ENCODE measurements around the gene HASPIN.
"Not testable (repeated sequence)": the region's sequence is repeated elsewhere in the genome, so short reads cannot be mapped to it uniquely, and the experiment has no call there.

HASPIN gene

DNA sequence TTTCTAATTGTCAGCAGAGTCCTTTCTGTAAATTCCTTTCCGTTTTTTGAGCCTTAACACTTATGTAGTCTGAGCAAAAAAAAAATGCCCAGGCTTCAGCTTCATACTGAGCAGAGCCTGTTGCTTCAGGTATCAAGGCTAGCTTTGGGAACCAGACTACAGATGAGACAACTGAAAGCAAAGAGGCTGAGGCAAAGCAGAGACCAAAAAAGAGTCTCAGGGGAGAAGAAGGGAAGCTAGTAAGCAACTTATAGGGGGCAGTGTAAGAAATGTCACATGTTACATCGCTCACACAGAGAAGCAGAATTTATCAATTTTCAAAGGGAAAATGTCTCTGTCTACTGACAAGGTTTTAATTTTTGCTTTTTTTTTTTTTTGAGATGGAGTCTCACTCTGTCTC is 3.3 kb downstream of the HASPIN start:
- TF ChIP-seq, protein P1, sequence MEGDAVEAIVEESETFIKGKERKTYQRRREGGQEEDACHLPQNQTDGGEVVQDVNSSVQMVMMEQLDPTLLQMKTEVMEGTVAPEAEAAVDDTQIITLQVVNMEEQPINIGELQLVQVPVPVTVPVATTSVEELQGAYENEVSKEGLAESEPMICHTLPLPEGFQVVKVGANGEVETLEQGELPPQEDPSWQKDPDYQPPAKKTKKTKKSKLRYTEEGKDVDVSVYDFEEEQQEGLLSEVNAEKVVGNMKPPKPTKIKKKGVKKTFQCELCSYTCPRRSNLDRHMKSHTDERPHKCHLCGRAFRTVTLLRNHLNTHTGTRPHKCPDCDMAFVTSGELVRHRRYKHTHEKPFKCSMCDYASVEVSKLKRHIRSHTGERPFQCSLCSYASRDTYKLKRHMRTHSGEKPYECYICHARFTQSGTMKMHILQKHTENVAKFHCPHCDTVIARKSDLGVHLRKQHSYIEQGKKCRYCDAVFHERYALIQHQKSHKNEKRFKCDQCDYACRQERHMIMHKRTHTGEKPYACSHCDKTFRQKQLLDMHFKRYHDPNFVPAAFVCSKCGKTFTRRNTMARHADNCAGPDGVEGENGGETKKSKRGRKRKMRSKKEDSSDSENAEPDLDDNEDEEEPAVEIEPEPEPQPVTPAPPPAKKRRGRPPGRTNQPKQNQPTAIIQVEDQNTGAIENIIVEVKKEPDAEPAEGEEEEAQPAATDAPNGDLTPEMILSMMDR (IDR thresholded peaks at IDR 0.05; ENCODE audit: insufficient read depth, missing control alignments) = no peak
- no peak for FAIRE-seq
- no peak for DNase-seq (ENCODE audit: insufficient read length, low spot score)

DNA sequence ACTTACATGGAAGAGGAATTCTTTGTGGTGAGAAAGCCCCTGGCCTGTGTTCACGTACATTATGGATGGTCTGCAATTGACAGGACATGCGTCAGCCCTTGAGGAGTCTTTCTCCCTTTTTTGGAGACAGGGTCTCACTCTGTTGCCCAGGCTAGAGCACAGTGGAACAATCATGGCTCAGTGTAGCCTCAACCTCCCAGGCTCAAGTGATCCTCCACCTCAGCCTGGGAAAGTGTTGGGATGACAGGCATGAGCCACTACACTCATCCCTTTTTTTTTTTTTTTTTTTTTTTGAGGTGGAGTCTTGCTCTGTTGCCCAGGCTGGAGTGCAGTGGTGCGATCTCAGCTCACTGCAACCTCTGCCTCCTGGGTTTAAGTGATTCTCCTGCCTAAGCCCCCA is 4.4 kb downstream of the HASPIN start:
- DNase-seq (ENCODE audit: insufficient read length, low spot score); FAIRE-seq: not testable (repeated sequence)

DNA sequence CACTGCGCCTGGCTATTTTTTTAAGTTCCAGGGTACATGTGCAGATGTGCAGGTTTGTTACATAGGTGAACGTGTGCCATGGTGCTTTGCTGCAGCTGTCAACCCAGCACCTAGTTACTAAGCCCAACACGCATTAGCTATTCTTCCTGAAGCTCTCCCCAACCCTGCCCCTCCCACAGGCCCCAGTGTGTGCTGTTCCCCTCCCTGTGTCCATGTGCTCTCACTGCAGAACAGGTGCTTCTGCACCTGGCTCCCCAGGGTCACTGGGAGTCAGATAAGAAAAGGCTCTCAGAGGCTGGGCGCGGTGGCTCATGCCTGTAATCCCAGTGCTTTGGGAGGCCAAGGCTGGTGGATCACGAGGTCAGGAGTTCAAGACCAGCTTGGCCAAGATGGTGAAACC is 6.2 kb downstream of the HASPIN start:
- TF ChIP-seq, protein P1 (IDR thresholded peaks at IDR 0.05; ENCODE audit: insufficient read depth, missing control alignments) = no peak
- DNase-seq (ENCODE audit: insufficient read length, low spot score) = no peak
- no peak for FAIRE-seq

DNA sequence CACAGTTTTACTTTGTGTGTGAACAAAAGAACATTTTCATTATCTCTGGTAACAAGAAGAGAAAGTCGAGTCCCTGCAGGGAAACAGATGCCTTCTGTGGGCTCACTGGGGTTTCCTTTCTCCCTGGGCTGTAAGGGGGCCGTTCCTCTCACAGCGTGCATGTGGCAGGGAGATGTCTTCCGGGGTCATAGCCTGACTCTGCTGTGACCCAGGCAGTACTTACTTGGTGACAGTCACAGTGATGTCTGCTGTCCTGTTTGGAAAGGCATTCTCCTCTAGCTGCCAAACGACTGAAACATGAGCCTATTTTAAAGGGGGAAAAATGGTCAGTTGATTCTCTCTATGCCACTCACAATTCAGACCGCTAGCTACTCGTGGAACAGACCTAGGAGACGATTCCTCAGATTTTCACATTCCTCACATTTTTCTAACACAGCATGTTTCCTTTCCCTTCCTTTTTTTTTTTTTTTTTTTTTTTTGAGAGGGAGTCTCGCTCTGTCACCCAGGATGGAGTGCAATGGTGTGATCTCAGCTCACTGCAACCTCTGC is 7.3 kb downstream of the HASPIN start:
- DNase-seq (ENCODE audit: insufficient read length, low spot score) (no peak), FAIRE-seq (no peak)
- TF ChIP-seq, protein P1 (IDR thresholded peaks at IDR 0.05; ENCODE audit: insufficient read depth, missing control alignments) = no peak

DNA sequence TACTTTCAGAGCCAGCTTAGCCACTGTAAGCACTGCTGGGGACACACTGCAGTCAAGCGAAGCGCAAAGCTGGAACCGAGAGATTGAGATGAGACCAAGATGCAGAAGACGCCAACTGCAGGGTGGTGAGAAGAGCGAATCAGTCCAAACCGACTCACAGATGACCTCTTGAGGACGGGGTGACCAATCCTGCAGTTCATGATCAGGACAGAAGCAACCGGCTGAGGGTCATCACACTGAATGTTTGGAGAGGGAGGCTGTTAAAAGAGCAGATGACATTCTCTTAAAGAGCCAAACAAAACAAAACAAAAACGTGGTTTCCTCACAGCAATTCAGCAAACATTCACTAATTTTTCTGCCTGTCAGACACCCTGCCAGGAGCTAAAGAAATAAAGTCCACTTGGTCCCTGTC is 8.5 kb downstream of the HASPIN start:
- TF ChIP-seq, protein P1 (IDR thresholded peaks at IDR 0.05; ENCODE audit: insufficient read depth, missing control alignments) = no peak
- DNase-seq (ENCODE audit: insufficient read length, low spot score) (no peak), FAIRE-seq (no peak)

DNA sequence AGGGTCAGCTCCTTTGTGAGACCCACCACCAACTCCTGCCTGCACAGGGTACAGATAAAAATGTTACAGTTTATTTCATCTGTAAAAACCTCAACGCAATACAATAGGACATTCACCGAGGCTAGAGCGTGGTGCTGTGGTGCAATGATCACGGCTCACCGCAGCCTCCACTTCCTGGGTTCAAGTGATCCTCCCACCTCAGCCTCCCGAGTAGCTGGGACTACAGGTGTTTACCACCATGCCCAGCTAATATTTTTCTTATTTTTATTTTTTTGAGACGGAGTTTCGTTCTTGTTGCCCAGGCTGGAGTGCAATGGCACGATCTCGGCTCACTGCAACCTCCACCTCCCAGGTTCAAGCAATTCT is 11.2 kb downstream of the HASPIN start:
- not testable (repeated sequence) for DNase-seq (ENCODE audit: insufficient read length, low spot score); FAIRE-seq

DNA sequence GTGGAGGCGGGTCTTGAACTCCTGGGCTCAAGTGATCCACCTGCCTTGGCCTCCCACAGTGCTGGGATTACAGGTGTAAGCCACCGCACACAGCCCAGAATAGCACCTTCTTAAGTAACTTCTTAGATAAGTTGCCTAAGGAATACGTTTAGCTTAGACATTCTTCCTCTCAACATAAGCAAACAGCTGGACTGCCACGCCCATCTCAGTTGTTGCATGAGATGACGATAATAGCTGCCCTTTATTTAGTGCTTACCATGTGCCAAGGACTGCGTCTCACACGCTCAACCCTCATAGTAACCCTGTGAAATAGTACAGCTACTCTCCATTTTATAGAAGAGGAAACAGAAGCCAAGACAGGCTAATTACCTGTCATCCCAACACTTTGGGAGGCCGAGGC is 11.8 kb downstream of the HASPIN start:
- no peak for DNase-seq (ENCODE audit: insufficient read length, low spot score)
- TF ChIP-seq, protein P1 (IDR thresholded peaks at IDR 0.05; ENCODE audit: insufficient read depth, missing control alignments) = no peak

DNA sequence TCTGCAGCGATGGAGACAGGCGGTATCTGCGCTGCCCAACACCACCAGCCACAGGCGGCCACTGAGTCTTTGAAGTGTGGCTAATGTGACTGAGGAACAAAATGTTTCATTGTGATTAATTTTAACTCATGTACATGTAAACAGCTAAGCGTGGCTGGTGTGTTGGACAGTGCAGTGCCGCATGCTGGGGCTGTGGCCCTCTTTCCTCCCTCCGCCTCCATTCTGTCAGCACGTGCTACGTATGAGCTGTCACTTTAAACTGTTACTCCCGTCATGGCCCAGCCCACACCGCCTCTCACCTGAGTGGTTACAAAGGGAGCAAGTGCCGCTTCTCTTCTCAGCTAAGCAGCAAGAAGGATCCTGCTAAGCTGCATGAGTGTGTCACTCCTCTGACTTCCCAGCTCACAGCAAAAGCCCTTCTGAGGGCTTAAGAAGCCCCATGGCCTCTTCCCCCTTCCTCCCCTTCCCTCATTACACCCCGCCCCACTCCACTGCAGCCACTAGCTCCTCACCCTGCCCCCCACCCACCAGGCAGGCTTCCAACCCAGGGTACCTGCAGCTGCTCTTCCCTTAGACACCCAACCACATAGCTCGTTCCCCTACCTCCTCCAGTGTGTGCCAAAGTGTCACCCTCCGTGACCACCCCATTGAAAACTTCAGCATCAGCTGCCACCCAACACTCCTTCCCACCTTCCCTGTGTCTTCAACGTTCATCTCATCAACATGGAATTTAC is 15.0 kb downstream of the HASPIN start:
- FAIRE-seq = no peak
- TF ChIP-seq, protein P1 (IDR thresholded peaks at IDR 0.05; ENCODE audit: insufficient read depth, missing control alignments) = no peak
- DNase-seq (ENCODE audit: insufficient read length, low spot score) = no peak

More for the DNA sequence above, 11.8 kb downstream of the HASPIN start:
- no peak for FAIRE-seq

Data from D721Med (cell line).